Fibroblast of gingiva (primary cell): ENCODE measurements around the gene TAF1L.
"Not testable (repeated sequence)": the region's sequence is repeated elsewhere in the genome, so short reads cannot be mapped to it uniquely, and the experiment has no call there.

Experiments used
- DNase-seq: peaks from one replicate; pipeline ENCODE4 v3.0.0-alpha.2; 2011; ENCODE audit warnings: low read depth

Gene TAF1L, protein sequence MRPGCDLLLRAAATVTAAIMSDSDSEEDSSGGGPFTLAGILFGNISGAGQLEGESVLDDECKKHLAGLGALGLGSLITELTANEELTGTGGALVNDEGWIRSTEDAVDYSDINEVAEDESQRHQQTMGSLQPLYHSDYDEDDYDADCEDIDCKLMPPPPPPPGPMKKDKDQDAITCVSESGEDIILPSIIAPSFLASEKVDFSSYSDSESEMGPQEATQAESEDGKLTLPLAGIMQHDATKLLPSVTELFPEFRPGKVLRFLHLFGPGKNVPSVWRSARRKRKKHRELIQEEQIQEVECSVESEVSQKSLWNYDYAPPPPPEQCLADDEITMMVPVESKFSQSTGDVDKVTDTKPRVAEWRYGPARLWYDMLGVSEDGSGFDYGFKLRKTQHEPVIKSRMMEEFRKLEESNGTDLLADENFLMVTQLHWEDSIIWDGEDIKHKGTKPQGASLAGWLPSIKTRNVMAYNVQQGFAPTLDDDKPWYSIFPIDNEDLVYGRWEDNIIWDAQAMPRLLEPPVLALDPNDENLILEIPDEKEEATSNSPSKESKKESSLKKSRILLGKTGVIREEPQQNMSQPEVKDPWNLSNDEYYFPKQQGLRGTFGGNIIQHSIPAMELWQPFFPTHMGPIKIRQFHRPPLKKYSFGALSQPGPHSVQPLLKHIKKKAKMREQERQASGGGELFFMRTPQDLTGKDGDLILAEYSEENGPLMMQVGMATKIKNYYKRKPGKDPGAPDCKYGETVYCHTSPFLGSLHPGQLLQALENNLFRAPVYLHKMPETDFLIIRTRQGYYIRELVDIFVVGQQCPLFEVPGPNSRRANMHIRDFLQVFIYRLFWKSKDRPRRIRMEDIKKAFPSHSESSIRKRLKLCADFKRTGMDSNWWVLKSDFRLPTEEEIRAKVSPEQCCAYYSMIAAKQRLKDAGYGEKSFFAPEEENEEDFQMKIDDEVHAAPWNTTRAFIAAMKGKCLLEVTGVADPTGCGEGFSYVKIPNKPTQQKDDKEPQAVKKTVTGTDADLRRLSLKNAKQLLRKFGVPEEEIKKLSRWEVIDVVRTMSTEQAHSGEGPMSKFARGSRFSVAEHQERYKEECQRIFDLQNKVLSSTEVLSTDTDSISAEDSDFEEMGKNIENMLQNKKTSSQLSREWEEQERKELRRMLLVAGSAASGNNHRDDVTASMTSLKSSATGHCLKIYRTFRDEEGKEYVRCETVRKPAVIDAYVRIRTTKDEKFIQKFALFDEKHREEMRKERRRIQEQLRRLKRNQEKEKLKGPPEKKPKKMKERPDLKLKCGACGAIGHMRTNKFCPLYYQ (N-terminal part only)

GRCh38 chr9:32635362-32635761 lies at the start of gene TAF1L:
TAF1L (minus strand) TSS chr9:32635669; CDS start chr9:32635579, 90 bp downstream.
- DNase-seq: no peak

DNA sequence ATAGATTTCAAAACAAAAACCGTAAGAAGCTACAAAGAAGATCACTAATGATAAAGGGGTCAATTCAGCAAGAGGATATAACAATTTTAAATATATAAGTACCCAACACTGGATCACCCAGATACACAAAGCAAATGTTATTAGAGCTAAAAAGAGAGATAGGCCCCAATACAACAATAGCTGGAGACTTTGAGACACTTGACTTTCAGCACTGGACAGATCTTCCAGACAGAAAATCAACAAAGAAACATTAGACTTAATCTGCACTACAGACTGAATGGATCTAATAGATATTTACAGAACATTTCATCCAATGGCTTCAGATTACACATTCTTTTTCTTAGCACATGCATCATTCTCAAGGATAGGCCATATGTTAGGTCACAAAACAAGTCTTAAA lies 46.3 kb upstream of the TAF1L start:
- DNase-seq: no peak

GRCh38 chr9:32677931-32678330 lies 42.5 kb upstream of the TAF1L start:
- no peak for DNase-seq

DNA sequence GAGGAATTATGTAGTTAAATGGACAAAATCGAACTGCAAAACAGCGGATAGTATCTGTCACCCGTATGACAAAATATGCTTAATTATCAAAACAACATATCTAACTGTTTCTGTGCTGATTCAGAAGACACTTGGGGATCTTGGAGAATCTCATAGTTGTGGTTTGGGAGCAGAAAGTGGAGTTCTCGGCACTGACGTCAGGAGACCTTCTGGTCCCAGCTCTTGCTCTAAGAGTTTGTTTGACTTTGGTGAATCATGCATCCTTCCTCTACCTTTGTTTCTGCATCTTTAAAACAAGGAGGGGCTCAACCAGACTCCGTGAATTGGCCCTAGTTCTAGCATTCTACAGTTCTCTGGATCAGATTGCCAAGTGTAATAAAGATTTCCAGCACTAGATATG lies 37.0 kb upstream of the TAF1L start:
- no peak for DNase-seq

DNA sequence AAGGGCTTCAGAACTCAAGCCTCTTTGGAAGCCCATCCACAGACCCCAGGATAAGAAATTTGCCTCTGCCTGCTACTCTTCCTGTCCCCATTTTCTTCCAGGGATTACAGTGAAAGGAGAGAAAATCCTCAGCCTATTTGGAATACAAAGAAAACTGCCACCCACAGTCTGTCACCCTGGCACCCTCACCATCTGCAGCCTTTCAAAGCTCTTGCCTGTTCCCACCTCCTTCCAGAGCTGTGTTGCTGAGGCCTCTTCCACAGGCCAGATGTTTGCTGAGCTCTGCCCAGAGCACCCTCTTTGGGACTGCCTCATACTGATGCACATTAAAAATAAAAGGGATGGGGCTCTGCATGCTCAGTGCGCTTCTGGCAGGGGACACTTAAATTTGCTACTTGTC lies 35.9 kb upstream of the TAF1L start:
- DNase-seq: no peak

DNA sequence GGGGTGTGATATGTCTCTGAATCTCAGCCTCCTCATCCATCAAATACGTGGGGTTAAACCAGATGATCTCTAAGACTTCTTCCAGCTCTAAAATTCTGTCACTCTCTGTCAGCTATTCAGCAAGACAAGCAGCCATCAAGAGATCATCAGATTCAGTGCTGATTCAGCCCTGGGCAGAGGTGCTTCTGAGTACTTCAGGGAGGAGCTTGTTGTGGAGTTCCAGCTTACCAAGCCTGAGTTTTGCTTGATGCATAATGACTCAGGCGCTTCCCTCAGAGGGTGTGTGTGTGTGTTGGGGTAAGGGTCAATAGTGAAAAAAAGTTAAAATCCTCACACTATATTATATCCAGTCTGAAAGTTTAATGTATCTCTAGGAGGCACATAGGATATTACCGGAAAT lies 29.6 kb upstream of the TAF1L start:
- no peak for DNase-seq

DNA sequence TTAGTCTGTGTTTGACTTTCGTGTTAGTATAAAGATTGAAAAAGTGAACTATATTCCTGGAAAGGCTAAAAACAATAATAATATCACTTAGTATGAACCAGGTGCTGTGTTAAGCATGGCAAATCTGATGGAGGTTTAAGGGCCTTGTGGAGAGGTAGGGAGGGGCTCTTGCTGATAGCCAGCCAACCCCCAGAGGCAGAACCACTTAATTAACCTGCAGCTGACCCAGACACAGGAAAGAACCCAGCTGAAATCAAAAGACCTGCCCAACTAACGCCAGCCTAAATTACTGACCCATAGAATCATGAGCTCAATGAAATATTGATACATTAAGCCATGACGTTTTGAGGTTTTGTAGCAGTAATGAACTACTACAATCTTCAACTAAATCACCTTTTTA lies 28.3 kb upstream of the TAF1L start:
- no peak for DNase-seq

DNA sequence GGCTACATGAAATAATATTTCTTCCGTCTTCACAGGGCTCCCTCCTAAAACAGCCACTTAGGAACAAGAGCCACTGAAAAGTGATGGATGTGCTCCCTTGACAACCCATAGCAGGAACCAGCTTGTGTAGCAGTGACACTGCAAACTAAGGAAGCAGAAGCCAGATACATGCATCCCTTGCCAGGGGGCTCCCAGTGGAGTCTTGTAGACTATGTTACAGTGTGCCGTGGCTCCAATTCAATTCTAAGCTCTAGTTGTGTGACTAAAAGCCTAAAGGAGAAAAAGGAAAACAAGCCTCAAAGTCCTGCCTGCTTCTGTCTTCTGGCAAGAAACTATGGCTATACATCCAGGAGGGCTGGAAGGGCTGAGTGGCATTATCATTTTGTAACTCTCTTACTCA lies 12.2 kb upstream of the TAF1L start:
- DNase-seq: no peak

DNA sequence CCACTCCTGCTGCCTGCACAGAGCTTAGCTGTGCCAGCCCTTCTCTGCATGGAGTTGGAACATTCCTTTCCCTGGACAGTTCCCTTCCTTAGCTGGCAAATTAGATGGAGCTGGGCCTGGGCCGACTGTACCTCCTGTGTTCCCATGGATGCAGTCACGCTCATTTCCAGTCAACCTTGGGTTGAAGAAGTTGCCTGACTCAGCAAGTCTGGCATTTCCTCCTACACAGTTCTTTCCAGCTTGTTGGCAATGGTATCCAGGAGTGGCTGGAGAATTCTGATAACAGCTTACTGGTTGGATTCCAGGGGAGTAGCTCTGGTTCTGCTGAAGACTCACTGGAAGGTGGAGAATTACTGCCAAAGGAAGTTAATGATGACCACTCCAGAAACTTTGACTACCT lies 9.2 kb upstream of the TAF1L start:
- DNase-seq: no peak

GRCh38 chr9:32633151-32633550 lies 2.3 kb downstream of the TAF1L start:
- DNase-seq: not testable (repeated sequence)

GRCh38 chr9:32631991-32632390 lies 3.5 kb downstream of the TAF1L start:
- no peak for DNase-seq

DNA sequence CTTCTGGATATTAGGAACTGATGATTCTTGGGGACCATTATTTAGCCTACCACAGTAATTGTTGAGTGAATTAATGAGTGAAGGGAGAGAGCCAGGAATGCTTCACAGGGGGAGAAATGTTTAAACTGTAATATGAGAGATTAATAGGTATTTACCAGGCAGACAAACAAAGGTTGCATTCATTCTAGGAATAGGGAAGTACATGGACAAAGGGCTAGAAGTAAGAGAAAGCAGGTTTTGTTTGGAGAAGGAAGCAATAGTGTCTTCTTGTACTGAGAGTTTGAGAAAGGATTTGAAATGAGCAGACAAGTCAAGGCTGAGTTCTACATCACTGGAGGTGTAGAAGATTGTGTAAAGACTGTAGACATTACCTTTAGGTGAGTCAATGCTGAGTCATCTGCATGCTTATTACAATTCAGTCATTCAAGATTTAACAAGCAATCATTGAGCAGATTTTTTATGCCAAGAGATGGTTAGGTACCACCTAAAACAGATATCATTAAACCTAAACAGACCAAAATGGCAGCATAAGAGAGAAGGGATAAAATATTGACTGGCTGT lies 8.0 kb downstream of the TAF1L start:
- DNase-seq: no peak

DNA sequence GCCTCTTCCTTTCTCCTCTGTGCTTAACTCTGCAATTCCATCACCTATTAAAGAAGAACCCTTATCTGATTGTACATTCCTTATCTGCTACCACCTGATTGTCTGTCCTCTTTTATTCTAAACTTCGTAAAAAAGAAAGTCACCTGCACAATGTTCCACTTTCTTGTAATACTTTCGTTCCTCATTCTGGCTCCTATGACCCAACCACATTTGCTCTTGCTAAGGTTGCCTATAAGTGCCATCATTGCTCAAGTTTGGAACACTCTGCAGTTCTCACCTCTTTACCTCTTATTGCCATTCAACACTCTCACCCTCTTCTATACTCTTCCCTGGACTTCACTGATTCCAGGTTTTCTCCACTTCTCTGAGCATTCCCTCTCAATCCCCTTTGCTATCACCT lies 10.1 kb downstream of the TAF1L start:
- no peak for DNase-seq

GRCh38 chr9:32622948-32623347 lies 12.5 kb downstream of the TAF1L start:
- no peak for DNase-seq

DNA sequence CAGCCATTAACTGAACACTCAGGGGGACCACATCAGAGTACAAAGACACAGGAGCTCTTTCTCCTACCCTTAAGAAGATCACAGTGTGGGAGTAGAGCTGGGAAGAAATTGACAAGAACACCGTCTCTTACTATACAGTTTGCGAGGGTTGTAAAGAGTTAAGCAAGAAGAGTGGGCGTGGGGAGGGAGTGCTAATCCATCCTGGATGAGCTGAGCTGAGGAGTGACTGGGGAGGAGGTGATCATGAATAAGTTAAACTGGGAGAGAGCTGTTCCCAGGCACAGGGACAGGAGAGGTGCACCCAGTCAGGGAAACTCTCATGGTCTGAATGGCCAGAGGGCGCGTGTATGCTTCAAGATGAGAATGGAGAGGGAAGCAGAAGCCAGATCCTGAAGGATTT lies 17.2 kb downstream of the TAF1L start:
- no peak for DNase-seq

DNA sequence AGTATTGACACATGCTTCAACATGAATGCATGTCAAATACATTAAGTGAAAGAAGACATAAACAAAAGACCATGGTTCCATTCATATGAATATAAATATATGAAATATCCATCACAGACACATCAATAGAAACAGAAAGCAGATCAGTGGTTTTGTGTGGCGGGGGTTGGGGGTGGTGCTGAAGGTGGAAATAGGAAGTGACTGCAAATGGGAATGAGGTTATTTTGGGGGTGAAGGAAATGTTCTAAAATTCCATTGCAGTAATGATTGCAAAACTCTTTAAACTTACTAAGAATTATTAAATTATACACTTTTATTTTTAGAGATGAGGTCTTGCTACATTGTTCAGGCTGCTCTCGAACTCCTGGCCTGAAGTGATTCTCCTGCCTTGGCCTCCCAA lies 28.7 kb downstream of the TAF1L start:
- DNase-seq: no peak

GRCh38 chr9:32603914-32604852 lies 31.3 kb downstream of the TAF1L start:
- DNase-seq: no peak

DNA sequence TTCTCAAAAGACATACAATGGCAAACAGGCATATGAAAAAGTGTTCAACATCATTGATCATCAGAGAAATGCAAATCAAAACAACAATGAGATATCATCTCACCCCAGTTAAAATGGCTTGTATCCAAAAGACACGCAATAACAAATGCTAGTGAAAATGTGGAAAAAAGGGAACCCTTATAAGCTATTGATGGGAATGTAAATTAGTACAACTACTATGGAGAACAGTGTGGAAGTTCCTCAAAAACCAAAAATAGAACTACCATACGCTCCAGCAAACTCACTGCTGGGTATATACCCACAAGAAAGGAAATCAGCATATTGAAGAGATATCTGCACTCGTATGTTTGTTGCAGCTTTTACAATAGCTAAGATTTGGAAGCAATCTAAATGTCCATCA lies 36.4 kb downstream of the TAF1L start:
- not testable (repeated sequence) for DNase-seq

GRCh38 chr9:32596936-32597335 lies 38.5 kb downstream of the TAF1L start:
- no peak for DNase-seq

- DNase-seq: no peak
These were observed 39.2 kb downstream of the TAF1L start for GRCh38 chr9:32596096-32596865.
